Neutrophil (primary cell): ENCODE results near the gene MEF2A.
"Not testable (repeated sequence)": the region's sequence is repeated elsewhere in the genome, so short reads cannot be mapped to it uniquely, and the experiment has no call there.

Experiments used
- H3K27ac ChIP-seq: fragments of 200-600 bp; sonication (generic); 2 replicates; pipeline ENCODE4 v1.5.1; 2016; ENCODE audit warnings: mild to moderate bottlenecking, moderate library complexity
- H3K27me3 ChIP-seq: fragments of 200-600 bp; sonication (generic); 2 replicates; pipeline ENCODE4 v1.6.0; 2016; ENCODE audit warnings: mild to moderate bottlenecking
- H3K36me3 ChIP-seq: fragments of 200-600 bp; sonication (generic); 2 replicates; pipeline ENCODE4 v1.5.1; 2017
- H3K4me1 ChIP-seq, 2 experiments: fragments of 200-600 bp in 1 of 2; sonication (generic) in 1 of 2; 1 replicate in 1 of 2; 2 replicates in 1 of 2; pipeline versions ENCODE4 v1.5.1 to v1.6.1; 2013 to 2016; ENCODE audit warnings: low read depth in 1 of 2, low read length in 1 of 2, mild to moderate bottlenecking in 1 of 2, moderate library complexity in 1 of 2; ENCODE audit not compliant: control insufficient read depth in 1 of 2, insufficient read depth in 1 of 2
- H3K4me3 ChIP-seq, 2 experiments: fragments of 200-600 bp in 1 of 2; sonication (generic) in 1 of 2; 1 replicate in 1 of 2; 2 replicates in 1 of 2; pipeline ENCODE4 v1.5.1; 2013 to 2016; ENCODE audit warnings: low read depth in 1 of 2, low read length in 1 of 2, mild to moderate bottlenecking in 1 of 2, moderate library complexity in 1 of 2
- H3K9me3 ChIP-seq: fragments of 200-600 bp; sonication (generic); 2 replicates; pipeline ENCODE4 v1.5.1; 2016
- TF ChIP-seq, protein P1 (sequence below): fragments of 200-600 bp; sonication (generic); IDR thresholded peaks from 2 replicates; pipeline ENCODE4 v1.5.1; 2016; ENCODE audit warnings: antibody characterized with exemption

Gene MEF2A

DNA sequence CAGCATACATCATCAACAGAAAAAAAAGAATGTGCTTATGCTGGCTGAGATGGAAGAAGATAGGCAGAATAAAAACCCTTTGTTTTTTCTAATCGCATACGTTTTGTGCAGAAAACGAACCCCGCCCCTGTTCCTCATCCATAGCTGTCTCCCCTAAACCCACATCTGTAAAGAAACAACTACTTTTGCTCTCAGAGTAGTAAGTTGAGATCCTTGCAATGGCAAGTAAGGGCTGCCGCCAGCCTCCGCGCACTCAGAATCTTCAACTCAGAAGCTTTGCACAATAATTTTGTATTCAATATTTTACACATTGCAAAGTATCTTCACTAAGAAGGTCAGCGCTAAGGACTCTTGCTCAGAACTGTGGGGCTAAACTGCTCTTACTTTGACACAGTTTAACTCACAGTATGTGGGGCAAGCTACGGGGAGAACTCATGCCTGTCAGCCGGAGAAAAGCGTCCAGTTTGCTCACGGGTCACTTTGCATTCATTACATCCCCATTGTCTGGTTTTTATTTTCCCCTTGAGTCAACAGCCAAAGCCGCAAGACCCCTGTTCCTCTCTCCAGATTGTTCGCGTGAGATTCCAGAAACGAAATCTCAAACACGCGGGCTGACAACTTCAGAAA is 166.5 kb downstream of the MEF2A start:
- Histone ChIP-seq H3K9me3 (no peaks in the 10 kb centered on the region), H3K4me1 (peaks cover 13 to 15% of the 10 kb centered on the region in 2 experiments), H3K4me3 (peak overlapping the region; percentile 85 to 94), H3K27ac (no peak overlapping the region), H3K36me3 (no peaks in the 10 kb centered on the region), H3K27me3 (peaks cover 17% of the 10 kb centered on the region)
- TF ChIP-seq, protein P1, sequence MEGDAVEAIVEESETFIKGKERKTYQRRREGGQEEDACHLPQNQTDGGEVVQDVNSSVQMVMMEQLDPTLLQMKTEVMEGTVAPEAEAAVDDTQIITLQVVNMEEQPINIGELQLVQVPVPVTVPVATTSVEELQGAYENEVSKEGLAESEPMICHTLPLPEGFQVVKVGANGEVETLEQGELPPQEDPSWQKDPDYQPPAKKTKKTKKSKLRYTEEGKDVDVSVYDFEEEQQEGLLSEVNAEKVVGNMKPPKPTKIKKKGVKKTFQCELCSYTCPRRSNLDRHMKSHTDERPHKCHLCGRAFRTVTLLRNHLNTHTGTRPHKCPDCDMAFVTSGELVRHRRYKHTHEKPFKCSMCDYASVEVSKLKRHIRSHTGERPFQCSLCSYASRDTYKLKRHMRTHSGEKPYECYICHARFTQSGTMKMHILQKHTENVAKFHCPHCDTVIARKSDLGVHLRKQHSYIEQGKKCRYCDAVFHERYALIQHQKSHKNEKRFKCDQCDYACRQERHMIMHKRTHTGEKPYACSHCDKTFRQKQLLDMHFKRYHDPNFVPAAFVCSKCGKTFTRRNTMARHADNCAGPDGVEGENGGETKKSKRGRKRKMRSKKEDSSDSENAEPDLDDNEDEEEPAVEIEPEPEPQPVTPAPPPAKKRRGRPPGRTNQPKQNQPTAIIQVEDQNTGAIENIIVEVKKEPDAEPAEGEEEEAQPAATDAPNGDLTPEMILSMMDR, result no peak

DNA sequence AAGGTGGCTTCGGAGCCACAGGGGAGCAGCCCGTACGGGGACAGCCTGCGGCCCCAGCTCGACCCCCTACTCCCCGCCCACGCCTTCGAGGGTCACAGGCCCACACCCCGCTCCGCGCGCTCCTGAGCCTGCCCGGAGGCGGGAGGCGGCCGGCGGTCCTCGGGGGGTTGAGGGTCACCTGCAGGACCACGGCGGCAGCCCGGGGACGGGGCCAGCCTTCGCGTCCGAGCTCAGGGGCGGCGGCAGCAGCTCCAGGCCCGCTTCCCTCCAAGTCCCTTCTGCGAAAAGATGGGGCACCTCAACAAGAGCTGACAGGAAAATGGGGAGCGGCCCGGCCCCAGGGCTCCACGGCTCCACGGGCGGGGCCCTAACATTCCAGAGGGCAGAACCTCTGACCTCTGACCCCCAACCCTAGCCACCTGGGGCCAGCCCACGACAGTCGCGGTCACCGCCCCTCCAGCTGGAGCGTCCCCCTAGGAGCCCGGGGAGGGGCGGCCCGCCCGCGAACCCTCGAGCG is 167.0 kb downstream of the MEF2A start:
- Histone ChIP-seq H3K27me3 (peaks cover 17% of the 10 kb centered on the region), H3K9me3 (no peaks in the 10 kb centered on the region), H3K27ac (peak overlapping the region; percentile 47), H3K4me1 (peaks cover 15 to 16% of the 10 kb centered on the region in 2 experiments), H3K36me3 (no peaks in the 10 kb centered on the region), H3K4me3 (peak overlapping the region; percentile 85 to 94)
- TF ChIP-seq, protein P1, result no peak

DNA sequence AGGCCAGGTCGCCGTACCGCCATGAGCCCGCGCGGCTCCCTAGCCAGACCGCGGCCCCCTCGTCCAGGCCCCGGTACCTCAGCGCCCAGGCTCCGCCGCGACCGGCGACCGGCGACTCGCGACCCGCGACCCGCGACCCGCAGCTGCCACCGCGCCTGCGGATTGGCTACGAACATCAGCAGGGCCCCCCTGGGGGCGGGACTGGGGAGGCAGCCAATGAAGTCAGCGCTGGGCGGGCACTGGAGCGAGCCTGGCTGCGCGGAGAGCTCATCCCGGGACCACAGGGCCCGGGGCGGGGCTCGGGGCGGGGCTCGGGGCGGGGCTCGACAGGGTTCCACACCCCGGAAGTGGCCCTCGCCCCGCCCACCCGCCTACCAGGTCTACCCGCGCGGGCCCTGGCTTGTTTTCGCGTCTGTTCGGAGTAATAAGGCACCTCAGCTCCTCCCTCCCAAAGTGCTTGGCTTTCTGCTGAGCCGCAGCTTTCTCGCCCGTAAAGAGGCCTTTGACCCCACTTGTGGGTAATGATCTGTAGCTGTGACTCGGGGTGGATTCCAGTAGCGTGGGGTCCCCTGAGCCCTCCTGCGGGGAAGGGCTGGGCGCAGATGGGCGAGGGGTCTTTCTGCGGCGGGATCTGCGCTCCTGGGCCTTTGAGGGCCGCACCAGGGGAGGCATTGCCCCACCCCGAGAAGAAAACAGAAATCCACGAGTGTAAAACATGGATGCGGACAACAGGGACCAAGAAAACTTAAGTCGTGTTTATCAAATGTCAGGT is 167.7 kb downstream of the MEF2A start, which contains the start of gene LYSMD4:
Gene LYSMD4 (minus strand): TSS at position 170 of the 772 bp plus-strand sequence. CDS start 1,438 bp downstream, outside the sequence.
- TF ChIP-seq, protein P1, result peak; percentile 35
- no peaks in the 10 kb centered on the region for H3K9me3 ChIP-seq
- H3K36me3 ChIP-seq, result no peaks in the 10 kb centered on the region
- H3K27ac ChIP-seq, result peak within 1 kb of the TSS; percentile 47
- peaks cover 17% of the 10 kb centered on the region for H3K27me3 ChIP-seq
- peak within 1 kb of the TSS; percentile 85 to 94 for H3K4me3 ChIP-seq
- peaks cover 21 to 22% of the 10 kb centered on the region in 2 experiments for H3K4me1 ChIP-seq

DNA sequence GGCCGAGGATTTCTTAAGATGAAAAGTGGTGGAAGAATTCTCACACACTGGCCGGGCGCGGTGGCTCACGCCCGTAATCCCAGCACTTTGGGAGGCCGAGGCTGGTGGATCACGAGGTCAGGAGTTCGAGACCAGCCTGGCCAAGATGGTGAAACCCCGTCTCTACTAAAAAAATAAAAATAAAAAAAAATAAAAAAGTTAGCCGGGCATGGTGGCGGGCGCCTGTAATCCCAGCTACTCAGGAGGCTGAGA is 168.2 kb downstream of the MEF2A start:
- H3K9me3 ChIP-seq, H3K36me3 ChIP-seq, H3K27ac ChIP-seq: not testable (repeated sequence)
- Histone ChIP-seq H3K4me1 (peaks cover 26% of the 10 kb centered on the region in 2 experiments), H3K4me3 (peak overlapping the region; percentile 85 to 94), H3K27me3 (peaks cover 17% of the 10 kb centered on the region)

DNA sequence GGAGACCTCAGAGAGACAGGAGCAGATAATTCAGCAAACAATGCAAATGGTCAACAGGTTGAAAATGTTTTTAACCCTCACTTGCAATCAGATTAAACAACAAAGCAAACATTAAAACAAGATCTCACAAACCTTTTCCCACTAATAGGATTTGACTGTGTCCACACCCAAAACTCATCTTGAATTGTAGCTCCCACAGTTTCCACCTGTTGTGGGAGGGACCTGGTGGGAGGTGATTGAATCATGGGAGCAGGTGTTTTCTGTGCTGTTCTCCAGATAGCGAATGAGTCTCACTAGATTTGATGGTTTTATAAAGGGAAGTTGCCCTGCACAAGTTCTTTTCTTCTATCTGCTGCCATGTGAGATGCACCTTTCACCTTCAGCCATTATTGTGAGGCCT is 168.8 kb downstream of the MEF2A start:
- Histone ChIP-seq H3K27ac (no peak overlapping the region), H3K36me3 (no peaks in the 10 kb centered on the region), H3K4me3 (no peak overlapping the region), H3K27me3 (peaks cover 17% of the 10 kb centered on the region), H3K4me1 (peaks cover 29 to 30% of the 10 kb centered on the region in 2 experiments), H3K9me3 (no peaks in the 10 kb centered on the region)
- TF ChIP-seq, protein P1, result no peak

DNA sequence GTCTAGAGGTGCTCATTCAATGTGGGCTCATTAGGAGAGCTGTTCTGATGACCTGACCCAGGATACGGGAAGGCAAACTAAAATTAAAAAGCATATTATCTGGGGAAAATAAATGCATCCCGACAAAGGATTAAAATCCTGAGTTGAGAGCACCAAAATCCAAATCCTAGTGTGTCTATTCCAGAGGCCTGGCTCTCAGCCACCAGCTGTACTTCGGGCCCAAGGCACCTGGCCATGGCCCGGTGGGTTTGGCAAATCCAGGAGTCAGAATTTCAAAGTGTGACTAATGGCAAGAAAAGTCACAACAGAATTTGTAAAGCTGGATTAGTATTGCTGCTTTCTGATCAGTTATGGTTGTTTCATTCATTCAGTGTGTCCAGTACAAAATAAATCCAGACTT is 170.1 kb downstream of the MEF2A start:
- Histone ChIP-seq H3K9me3 (no peaks in the 10 kb centered on the region), H3K27ac (no peak overlapping the region), H3K36me3 (no peaks in the 10 kb centered on the region), H3K27me3 (peaks cover 17% of the 10 kb centered on the region), H3K4me3 (no peak overlapping the region), H3K4me1 (peaks cover 29 to 30% of the 10 kb centered on the region in 2 experiments)
- TF ChIP-seq, protein P1, result no peak
